Measurements from ENCODE around the gene LCN2. TPM values are rescaled to one million over a fixed set of nuclear protein-coding genes. Genes with fewer than 3 reads are reported as not detected.

LCN2 gene
- total RNA-seq, 1 experiment from 2014 or later, result 153 TPM

GRCh38 chr9:128114326-128115186 is 34.7 kb upstream of the LCN2 start:
- no peak overlapping the region for H3K27ac ChIP-seq (ENCODE audit: low read length)
- ChIA-PET POLR2A (ENCODE audit: unreplicated experiment) (interaction anchor here (0.7 kb wide), 1 partner anchor 329 kb away, joined by 5 read pairs; no protein-coding TSS in a partner anchor), CTCF (no interaction called here)
- no peak for DNase-seq
- no peaks in the 10 kb centered on the region for H3K79me2 ChIP-seq (ENCODE audit: low read length)
- peaks cover 3% of the 10 kb centered on the region; the same call in 1 of the 2 replicates for H3K36me3 ChIP-seq (ENCODE audit: low read depth, low read length)
- no peak overlapping the region for H3K9ac ChIP-seq (ENCODE audit: low read length)
- no peaks in the 10 kb centered on the region for H3K9me2 ChIP-seq (replicated peaks; ENCODE audit: low read length)
- H3K4me2 ChIP-seq (ENCODE audit: low read length), result no peak overlapping the region
- H3K4me3 ChIP-seq (ENCODE audit: low read length), result no peak overlapping the region
- intact Hi-C loops (cut with micrococcal nuclease), result no loop called here
- H3K9me3 ChIP-seq (ENCODE audit: low read length), result no peaks in the 10 kb centered on the region
- H3K4me1 ChIP-seq (ENCODE audit: insufficient read depth, low read length), result peaks cover 6% of the 10 kb centered on the region
- H3F3A ChIP-seq (ENCODE audit: low read length, unreplicated experiment), result no peaks in the 10 kb centered on the region
- no TSS peak for BruUV-seq (replicated peaks)
- no peak overlapping the region for H2AFZ ChIP-seq (ENCODE audit: low read length)
- no peak for ATAC-seq
- TF ChIP-seq EZH2 (IDR thresholded peaks at IDR 0.05; ENCODE audit: low read length, unreplicated experiment) (no peak), EZH2phosphoT487 (IDR thresholded peaks at IDR 0.05; ENCODE audit: borderline replicate concordance, low read length) (no peak), CTCF (conservative IDR thresholded peaks at IDR 0.05; ENCODE audit: low read depth, low read length) (no peak)
- H3K27me3 ChIP-seq (ENCODE audit: low read length), result no peaks in the 10 kb centered on the region
- H4K20me1 ChIP-seq (ENCODE audit: low read length), result no peaks in the 10 kb centered on the region

GRCh38 chr9:128115187-128116103 is 33.8 kb upstream of the LCN2 start:
- H3K36me3 ChIP-seq (ENCODE audit: low read depth, low read length), result peaks cover 3% of the 10 kb centered on the region; the same call in 1 of the 2 replicates
- TF ChIP-seq CTCF (conservative IDR thresholded peaks at IDR 0.05; ENCODE audit: low read depth, low read length) (no peak), EZH2phosphoT487 (IDR thresholded peaks at IDR 0.05; ENCODE audit: borderline replicate concordance, low read length) (no peak), EZH2 (IDR thresholded peaks at IDR 0.05; ENCODE audit: low read length, unreplicated experiment) (no peak)
- CTCF ChIA-PET, result interaction anchor here (0.6 kb wide), 1 partner anchor 35 kb away, joined by 3 read pairs; no protein-coding TSS in a partner anchor
- H3K4me2 ChIP-seq (ENCODE audit: low read length), result no peak overlapping the region
- POLR2A ChIA-PET (ENCODE audit: unreplicated experiment), result interaction anchor here (0.6 to 0.7 kb wide), 2 partner anchors 160 to 330 kb away, joined by 3 to 5 read pairs; no protein-coding TSS in a partner anchor
- H2AFZ ChIP-seq (ENCODE audit: low read length), result no peak overlapping the region
- ATAC-seq (no peak), DNase-seq (no peak)
- no peaks in the 10 kb centered on the region for H3K9me3 ChIP-seq (ENCODE audit: low read length)
- H3K27me3 ChIP-seq (ENCODE audit: low read length), result no peaks in the 10 kb centered on the region
- no peaks in the 10 kb centered on the region for H3K79me2 ChIP-seq (ENCODE audit: low read length)
- no peak overlapping the region for H3K9ac ChIP-seq (ENCODE audit: low read length)
- H3K9me2 ChIP-seq (replicated peaks; ENCODE audit: low read length), result no peaks in the 10 kb centered on the region
- intact Hi-C loops (cut with micrococcal nuclease), result no loop called here
- peaks cover 6% of the 10 kb centered on the region for H3K4me1 ChIP-seq (ENCODE audit: insufficient read depth, low read length)
- no peaks in the 10 kb centered on the region for H4K20me1 ChIP-seq (ENCODE audit: low read length)
- no peak overlapping the region for H3K4me3 ChIP-seq (ENCODE audit: low read length)
- no peaks in the 10 kb centered on the region for H3F3A ChIP-seq (ENCODE audit: low read length, unreplicated experiment)
- no peak overlapping the region for H3K27ac ChIP-seq (ENCODE audit: low read length)
- no TSS peak for BruUV-seq (replicated peaks)

All from PC-3 (cell line).